Uterus (tissue), 2 donors: Measurements from ENCODE around the gene ESRRA.

Experiments used
- CTCF ChIP-seq, 4 experiments: fragments of 200-600 bp in 2 of 4; fragments of 450-650 bp in 2 of 4; sonication (generic) in 2 of 4; IDR thresholded peaks; one replicate each; pipeline ENCODE4 v1.5.1; 2016 to 2019; ENCODE audit warnings: antibody characterized with exemption in 4 of 4, mild to moderate bottlenecking in 2 of 4, moderate library complexity in 1 of 4
- POLR2A ChIP-seq, 2 donors: fragments of 450-650 bp; IDR thresholded peaks; one replicate each; pipeline ENCODE4 v1.6.1; 2016; ENCODE audit warnings: antibody characterized with exemption in 2 of 2, mild to moderate bottlenecking in 1 of 2, moderate library complexity in 1 of 2

- TF ChIP-seq CTCF (IDR thresholded peaks at IDR 0.05) (no peak), POLR2A (IDR thresholded peaks at IDR 0.05) (peak in 1 of 2 donors; percentile 28)
These were observed 36.3 kb upstream of the ESRRA start for GRCh38 chr11:64268893-64269539.
